GM18511 (cell line): ENCODE measurements around the gene BCL2L13.
"Not testable (repeated sequence)": the region's sequence is repeated elsewhere in the genome, so short reads cannot be mapped to it uniquely, and the experiment has no call there.

Experiments
- ATAC-seq: cut with Tn5 transposase; IDR thresholded peaks from one replicate; pipeline ENCODE4 v1.9.1; 2021; ENCODE audit warnings: mild to moderate bottlenecking, moderate library complexity; ENCODE audit not compliant: unreplicated experiment

The BCL2L13 gene

DNA sequence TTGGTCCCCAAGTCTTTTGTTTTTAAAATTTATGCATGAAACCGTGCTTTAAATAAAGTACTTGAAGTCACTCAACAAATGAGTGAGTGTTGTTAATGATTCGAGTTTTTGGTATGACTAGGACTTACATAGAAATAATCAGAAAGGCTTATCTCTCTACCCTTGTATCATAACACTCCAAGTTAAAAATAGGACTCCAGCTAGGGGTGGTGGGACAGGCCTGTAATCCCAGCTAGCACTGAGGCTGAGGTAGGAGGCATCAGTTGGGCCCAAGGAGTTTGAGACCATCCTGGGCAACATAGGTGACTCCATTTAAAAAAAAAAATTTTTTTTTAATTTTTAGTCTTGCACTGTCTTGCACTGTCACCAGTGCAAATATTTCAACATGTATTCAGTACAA is 55.6 kb downstream of the BCL2L13 start:
- no peak for ATAC-seq

DNA sequence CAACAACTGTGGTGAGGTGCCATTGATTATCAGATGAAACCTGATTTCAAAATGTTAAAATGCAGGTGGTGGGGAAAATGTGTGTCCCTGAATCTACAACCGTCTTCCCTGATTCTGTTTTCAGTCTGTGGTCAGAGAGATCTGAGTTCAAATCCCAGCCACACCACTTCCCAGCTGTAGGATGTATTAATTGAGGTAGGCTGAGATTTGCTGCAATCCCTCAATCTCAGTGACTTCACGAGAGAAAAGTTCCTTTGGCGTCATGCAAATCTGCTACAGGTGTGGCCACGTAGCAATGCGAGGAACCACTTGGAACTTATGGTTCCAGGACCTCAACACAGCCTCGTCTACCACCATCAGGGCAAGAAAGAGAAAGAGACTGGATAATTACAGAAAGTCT is 56.2 kb downstream of the BCL2L13 start:
- ATAC-seq = no peak

DNA sequence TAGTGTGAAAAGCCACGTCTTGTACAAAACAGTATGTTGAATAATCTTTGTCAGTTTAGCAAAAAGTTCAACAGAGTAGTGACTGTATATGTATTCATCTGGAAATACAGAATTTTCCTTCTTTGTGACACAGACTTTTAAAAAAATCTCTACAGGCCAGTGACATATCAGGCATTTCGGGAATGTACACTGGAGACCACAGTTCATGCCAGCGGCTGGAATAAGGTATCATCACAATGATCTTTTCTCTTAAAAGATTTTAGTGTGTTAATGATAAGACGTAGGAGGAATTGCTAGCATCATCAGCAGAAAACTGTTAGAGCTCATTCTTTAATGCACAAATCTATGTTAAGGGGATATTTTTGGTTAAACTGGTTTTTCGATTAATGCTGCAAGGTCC is 57.4 kb downstream of the BCL2L13 start:
- ATAC-seq = no peak

DNA sequence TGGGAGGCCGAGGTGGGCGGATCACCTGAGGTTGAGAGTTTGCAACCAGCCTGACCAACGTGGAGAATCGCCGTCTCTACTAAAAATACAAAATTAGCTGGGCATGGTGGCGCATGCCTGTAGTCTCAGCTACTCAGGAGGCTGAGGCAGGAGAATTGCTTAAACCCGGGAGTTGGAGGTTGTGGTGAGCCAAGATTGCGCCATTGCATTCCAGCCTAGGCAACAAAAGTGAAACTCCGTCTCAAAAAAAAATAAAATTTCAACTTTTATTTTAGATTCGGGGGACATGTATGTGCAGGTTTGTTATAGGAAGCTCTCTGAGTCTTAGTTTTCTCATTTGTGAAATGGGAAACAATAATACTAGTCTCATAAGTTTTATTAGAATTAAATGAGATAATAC is 58.6 kb downstream of the BCL2L13 start:
- not testable (repeated sequence) for ATAC-seq

DNA sequence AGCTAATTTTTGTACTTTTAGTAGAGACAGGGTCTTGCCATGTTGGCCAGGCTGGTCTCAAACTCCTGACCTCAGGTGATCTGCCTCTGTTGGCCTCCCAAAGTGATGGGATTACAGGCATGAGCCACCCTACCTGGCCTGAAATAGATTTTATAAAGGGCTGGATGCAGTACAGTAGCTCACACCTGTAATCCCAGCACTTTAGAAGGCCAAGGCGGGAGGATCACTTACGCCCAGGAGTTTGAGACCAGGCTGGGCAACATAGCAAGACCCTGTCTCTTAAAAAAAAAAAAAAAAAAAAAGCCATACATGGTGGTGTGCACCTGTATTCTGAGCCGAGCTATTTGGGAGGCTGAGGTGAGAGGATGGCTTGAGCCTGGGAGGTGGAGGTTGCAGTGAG is 59.7 kb downstream of the BCL2L13 start:
- not testable (repeated sequence) for ATAC-seq

DNA sequence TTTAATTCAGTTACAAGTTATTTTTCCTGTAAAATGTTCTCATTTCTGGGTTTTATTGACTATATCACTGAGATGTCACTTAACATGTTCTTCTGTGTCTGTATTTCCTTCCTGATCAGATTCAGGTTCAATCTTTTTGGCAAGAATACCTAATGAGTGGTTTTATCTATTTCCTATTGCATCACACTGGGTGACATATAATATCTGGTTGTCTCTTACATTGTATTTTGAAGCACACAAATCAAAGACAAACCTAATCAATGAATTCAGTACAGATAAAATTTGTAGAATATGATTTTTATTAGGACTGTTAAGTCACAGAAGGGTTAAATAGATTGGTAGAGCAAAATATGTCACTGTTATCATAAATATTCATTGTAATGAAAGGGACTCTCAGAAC is 60.4 kb downstream of the BCL2L13 start:
- no peak for ATAC-seq

DNA sequence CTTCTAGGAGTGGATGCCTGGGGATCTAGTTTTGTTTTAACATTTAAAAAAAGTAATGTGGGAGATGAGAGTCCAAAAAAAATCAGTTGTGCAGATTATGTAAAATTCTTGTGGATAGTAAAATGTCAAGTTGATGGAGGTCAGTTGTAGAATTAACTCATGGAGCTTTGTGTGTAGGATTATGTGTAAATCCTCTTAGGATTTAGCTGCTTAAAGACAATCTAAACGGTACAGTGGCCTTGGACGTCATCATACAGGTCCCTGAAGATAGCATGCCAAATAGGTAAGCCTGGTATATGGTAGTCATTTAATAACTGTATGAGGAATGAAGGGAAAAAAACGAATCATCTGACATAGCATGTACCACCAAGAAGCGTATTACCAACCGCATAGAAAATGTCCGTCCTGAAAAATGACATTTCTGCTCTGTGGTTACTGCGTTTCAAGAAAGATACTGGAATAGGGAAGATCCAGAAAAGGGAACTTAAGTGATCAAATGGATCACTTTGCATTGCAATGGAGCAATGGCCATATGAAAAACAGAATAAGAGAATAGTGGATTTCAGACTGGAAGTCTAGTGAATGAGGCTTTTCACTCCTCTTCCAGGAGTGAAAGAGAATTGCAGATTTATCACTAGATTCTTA is 61.3 kb downstream of the BCL2L13 start:
- ATAC-seq = no peak

DNA sequence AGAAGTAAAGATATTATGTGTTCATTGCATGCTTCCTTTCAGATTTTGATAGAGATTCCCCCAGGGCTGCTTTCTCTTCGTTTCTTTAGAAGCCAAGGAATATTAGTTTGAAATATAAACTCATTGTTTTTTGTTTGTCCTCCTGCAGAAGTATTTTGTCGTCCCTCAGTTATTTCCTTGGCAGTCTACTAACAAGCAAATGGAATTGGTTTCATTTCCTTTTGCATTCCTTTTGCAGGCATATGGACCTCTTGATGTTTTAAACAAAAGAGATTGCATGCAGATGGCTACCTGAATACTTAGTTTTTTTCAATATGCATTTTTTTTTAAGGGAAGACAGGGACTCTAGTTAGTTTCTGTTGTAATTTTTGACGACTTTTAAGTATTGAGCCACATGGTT is 62.2 kb downstream of the BCL2L13 start:
- ATAC-seq = no peak

DNA sequence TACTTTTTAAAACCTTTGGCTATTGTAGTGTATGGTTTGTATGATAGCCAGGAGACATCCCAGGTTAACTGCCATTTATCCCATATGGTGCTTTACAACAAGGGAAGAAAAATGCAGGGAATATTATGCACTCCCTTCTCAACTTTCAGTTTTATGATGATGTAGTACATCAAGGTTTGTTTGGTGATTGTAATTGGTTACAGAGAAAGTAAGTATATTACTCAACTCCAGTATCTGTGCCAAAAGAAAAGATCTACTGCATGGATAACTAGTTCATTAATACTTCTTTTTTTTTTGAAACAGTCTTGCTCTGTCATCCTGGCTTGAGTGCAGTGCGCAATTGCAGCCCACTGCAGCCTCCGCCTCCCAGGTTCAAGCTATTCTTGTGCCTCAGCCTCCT is 65.3 kb downstream of the BCL2L13 start:
- no peak for ATAC-seq

DNA sequence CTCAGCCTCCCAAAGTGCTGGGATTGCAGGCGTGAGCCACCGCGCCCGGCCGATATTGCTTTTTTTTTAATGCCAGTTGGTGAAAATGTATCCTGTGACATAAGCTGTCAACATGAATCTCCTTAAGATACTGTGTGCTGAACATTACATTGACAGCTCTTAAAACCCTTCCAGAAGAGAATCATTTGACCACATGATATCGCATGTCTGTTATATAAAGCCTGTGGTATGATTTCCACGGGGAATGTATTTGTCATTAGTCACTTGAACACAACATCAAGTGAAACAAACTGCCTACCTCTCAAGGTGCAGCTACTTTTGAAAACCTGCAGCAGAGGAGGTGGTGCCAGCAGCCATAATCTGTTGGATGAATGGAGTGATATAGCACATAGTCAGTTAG is 67.0 kb downstream of the BCL2L13 start:
- no peak for ATAC-seq

DNA sequence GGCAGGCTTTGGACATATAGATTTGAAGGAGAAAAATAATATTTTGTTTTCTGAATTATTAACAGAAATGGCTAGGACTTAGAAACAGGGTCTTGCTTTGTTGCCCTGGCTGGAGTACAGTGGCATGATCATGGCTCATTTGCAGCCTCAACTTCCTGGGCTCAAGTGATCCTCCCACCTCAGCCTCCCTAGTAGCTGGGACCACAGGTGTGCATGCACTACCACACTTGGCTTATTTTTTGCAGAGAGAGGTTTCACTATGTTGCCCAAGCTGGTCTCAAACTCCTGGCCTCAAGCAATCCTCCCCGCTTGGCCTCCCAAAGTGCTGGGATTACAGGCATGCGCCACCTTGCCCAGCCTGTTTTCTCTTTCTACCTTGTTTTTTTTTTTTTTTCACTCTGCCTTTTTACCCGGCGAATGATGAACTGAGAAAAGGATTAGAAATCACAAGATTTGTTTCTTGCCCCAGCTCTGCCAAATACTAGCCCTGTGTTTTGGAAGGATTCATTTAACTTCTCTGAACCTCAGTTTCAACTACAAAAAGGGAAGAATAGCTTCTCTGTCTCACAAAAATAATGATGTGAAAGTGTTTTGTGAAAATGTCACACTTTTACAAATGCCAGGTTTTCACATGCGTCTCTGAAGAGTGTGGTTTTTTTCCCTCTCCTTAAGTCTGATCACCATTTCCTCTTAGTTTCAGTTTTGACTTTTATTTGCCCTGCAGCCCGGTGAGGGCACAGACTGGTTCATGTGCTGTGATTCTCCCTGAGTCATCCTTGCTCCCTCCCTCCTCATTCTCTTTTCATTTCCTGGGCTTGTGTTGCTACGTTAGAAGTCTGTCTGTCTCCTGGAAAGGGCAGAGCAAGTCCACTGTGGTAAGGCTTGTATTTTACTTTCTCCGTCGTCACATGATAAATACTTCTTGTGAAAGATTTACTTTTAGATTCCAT is 67.7 kb downstream of the BCL2L13 start:
- ATAC-seq = peak; percentile 93

DNA sequence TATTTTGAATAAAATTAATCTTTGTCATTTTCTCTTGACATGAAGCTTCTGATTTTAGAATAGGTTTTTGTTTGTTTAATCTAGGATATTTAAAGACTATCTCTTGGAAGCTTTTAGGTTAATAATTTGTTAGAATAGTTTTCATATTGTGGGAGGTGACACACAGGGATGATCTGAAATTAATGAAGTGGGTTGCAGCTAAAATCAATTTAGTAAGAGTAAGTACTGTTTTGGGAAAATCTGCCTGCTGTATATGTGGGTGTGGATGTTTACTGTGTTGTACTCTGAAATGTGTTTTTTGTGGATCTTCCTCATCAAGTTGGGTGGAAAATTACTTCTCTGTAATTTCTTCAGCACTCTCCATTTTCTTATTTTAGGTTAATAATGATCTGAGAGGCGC is 68.4 kb downstream of the BCL2L13 start:
- no peak for ATAC-seq

DNA sequence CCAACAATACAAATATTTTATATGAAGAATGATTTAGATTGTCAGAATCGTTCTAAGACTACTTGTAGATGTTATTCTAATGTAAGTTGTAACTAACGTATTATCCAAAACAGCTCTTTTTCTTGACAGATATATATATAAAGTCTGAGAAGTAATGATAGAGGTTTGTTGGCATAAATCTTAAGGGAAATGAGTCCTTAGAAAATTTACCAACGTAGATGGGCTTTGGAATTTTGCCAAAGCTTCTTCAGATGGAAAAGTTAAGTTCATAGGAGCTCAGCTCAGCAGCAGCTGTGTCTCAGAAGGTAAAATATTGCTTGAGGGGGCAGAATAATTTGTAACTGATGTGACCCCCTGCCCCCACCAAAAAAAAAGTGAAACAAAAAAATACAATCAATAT is 69.0 kb downstream of the BCL2L13 start:
- ATAC-seq = no peak

DNA sequence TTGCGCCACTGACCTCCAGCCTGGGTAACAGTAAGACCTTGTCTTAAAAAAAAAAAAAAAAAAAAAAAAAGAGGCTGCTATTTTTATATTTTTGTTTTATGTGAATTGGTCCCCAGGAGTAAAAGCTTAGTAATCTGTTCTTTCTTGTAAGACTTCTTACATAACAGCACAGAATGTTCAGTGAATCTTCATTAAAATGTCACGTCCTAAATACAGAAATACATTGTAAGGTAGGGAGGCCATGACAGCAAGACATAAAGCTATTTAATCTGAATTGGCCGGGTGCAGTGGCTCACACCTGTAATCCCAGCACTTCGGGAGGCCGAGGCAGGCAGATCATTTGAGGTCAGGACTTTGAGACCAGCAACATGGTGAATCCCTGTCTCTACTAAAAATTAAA is 71.5 kb downstream of the BCL2L13 start:
- no peak for ATAC-seq

DNA sequence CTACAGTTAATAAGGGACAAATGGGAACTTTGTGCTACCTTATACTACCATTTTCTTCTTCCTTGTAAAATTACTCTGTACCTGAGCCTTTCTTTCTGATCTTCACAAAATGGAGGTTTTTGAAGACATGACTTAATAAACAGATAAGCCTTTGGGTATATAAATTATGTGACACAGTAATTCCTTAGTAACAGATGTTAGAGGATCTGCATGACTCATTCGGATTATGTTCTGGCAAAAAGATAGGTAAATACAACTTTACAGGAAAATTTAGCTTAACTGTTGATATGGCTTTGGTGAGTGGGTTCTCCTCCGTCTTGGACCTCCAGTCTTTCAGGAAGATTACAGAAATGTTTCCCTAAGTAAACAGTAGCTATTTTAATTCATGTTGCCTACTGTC is 73.9 kb downstream of the BCL2L13 start:
- ATAC-seq = no peak

DNA sequence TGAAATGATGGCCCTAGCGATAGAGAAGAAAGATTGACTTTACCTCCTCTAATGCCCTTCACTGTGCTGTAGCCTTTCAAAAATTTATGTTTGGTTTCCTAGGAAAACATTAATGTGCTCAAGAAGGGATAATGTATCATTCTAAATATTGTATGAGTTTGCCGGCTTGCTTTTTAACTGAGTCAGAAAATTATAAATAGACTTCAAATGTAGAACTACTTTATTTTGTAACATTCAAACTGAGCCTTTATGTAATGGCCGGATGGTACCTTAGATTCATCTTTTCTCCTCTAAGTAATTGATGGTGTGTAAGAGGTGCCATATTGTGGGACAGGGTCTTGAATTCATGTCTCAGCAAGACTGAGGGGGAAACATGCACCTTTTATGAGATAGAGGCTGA is 78.0 kb downstream of the BCL2L13 start:
- no peak for ATAC-seq

DNA sequence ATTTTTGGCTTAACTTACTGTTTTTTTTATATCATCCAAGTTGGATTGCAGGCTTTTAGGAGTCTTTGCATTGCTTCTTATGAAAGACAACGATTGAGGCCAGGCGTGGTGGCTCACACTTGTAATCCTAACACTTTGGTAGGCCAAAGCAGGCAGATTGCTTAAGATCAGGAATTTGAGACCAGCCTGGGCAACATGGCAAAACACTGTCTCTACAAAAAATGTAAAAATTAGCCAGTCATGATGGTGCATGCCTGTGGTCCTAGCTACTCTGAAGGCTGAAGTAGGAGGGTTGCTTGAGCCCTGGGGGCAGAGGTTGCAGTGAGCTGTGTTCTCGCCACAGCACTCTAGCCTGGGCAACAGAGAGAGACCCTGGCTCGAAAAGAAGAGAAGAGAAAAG is 79.2 kb downstream of the BCL2L13 start:
- no peak for ATAC-seq

DNA sequence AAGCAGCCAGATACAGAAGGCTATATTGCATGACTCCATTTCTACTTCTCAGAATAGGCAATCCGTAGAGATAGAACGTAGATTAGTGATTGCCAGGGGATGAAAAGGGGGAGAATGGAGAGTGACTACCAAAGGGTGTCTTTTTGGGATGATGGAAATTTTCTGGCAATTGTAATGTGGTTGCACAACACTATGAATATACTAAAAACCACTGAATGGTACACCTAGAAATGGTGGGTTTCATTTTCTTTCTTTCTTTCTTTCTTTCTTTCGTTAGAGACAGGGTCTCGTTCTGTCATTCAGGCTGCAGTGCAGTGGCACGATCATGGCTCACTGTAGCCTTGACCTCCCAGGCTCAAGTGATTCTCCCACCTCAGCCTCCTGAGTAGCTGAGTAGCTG is 81.4 kb downstream of the BCL2L13 start:
- no peak for ATAC-seq

DNA sequence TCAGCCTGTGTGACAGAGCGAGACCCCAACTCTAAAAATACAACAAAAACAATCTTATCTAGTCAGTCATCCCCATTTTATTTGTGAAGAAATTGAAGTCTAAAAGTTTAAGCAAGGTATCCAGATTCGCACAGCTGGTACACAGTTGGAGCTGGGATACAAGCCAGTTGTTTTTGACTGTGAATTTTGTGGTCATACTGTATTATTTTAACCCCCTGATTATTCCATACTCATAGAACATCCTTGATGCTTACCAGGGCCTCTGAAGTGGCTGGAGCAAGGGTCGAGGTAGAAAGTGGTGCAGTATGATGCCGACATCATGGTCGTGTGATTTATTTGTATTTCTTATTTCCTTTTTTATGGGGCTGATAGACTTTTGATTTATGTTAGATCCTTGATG is 85.7 kb downstream of the BCL2L13 start:
- ATAC-seq = no peak

DNA sequence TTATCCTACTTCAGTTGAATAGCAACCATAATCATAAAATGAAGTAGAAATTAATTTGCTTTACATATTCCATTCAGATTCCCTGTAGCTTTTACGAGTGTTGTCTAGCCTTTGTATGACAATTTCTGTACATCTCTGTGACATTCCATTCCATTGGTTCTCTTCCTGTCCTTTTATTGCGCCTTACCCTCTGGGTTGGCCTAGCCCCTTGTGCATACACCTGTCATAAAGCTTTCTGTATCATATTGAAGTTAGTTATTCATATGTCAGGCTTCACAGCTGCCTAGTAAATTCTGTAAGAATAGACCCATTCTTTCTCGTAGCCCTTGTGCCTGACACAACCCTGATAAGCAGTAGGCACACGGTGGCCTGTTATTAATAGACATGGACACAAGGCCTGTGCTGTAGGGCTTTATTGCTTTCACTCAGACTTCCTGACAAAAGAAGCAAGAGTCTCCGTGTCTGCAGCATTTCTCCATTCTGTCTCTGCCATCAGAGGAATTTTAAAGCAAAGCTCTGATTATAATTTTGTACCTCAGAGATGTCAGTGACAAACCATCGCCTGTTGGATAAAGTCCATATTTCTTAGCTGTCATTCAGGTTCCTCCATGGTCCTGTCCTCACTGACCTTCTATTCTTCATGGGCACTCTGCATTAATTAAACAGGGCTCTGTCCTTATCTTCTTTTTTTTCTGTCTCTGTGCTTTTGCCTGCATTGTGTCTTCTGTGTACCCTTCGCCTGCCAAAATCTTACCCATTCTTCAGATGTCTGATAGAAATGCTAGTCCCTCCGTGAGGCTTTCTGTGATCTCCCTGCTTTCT is 86.3 kb downstream of the BCL2L13 start:
- no peak for ATAC-seq

DNA sequence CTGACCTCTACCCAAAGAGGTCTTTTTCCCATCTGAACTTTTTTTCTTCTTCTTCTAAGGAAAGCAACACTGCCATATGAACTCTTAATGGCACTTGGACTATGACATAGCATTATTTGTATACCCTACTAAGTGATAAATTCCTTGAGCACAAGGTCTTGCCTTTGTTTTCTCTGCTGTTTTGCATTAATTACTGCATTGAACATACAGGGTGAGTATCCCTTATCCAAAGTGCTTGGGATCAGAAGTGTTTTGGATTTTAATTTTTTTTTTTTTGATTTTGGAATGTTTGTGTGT is 86.9 kb downstream of the BCL2L13 start:
- ATAC-seq = no peak
